Measurements from ENCODE around the gene TOMT. TPM values are rescaled to one million over a fixed set of nuclear protein-coding genes. Genes with fewer than 3 reads are reported as not detected.

The TOMT gene
- total RNA-seq, 1 donor from 2014 or later = not detected

- TF ChIP-seq CTCF (IDR thresholded peaks at IDR 0.05; ENCODE audit: unreplicated experiment) = no peak
- Mint-ChIP-seq H3K4me3 (ENCODE audit: low read depth) (peak overlapping the region; percentile 99), H3K36me3 (ENCODE audit: insufficient read depth) (peaks cover 5% of the 10 kb centered on the region), H3K9me3 (ENCODE audit: low read depth) (no peaks in the 10 kb centered on the region), H3K4me1 (ENCODE audit: low read depth) (peaks cover 19% of the 10 kb centered on the region), H3K27me3 (no peaks in the 10 kb centered on the region), H3K27ac (peak overlapping the region; percentile 100)
- DNase-seq (ENCODE audit: low spot score, unreplicated experiment) = no peak
Measured at GRCh38 chr11:72111300-72112142, 5.8 kb downstream of the TOMT start.

- H3K9me3 Mint-ChIP-seq (ENCODE audit: low read depth) = no peaks in the 10 kb centered on the region
- DNase-seq (ENCODE audit: low spot score, unreplicated experiment) = peak; percentile 84
- TF ChIP-seq CTCF (IDR thresholded peaks at IDR 0.05; ENCODE audit: unreplicated experiment) = no peak
- no peaks in the 10 kb centered on the region for H3K27me3 Mint-ChIP-seq
- peaks cover 5% of the 10 kb centered on the region for H3K36me3 Mint-ChIP-seq (ENCODE audit: insufficient read depth)
- peaks cover 25% of the 10 kb centered on the region for H3K4me1 Mint-ChIP-seq (ENCODE audit: low read depth)
- H3K4me3 Mint-ChIP-seq (ENCODE audit: low read depth) = peak within 1 kb of the TSS; percentile 99
- peak within 1 kb of the TSS; percentile 100 for H3K27ac Mint-ChIP-seq
Measured at GRCh38 chr11:72112143-72112977, 6.6 kb downstream of the TOMT start, which contains the start of gene ANAPC15. Gene ANAPC15, minus strand, starts transcription at chr11:72112695. Its CDS starts 1,419 bp downstream, at chr11:72111276.

- Mint-ChIP-seq H3K27me3 (no peaks in the 10 kb centered on the region), H3K4me1 (ENCODE audit: low read depth) (peaks cover 31% of the 10 kb centered on the region), H3K4me3 (ENCODE audit: low read depth) (peak overlapping the region; percentile 99), H3K36me3 (ENCODE audit: insufficient read depth) (peaks cover 5% of the 10 kb centered on the region), H3K27ac (peak overlapping the region; percentile 100), H3K9me3 (ENCODE audit: low read depth) (no peaks in the 10 kb centered on the region)
- no peak for TF ChIP-seq CTCF (IDR thresholded peaks at IDR 0.05; ENCODE audit: unreplicated experiment)
- no peak for DNase-seq (ENCODE audit: low spot score, unreplicated experiment)
Measured at GRCh38 chr11:72112978-72113808, 7.5 kb downstream of the TOMT start.

- Mint-ChIP-seq H3K4me1 (ENCODE audit: low read depth) (peaks cover 45% of the 10 kb centered on the region), H3K9me3 (ENCODE audit: low read depth) (no peaks in the 10 kb centered on the region), H3K36me3 (ENCODE audit: insufficient read depth) (peaks cover 5% of the 10 kb centered on the region), H3K4me3 (ENCODE audit: low read depth) (no peak overlapping the region), H3K27ac (no peak overlapping the region), H3K27me3 (no peaks in the 10 kb centered on the region)
- TF ChIP-seq CTCF (IDR thresholded peaks at IDR 0.05; ENCODE audit: unreplicated experiment) = no peak
- DNase-seq (ENCODE audit: low spot score, unreplicated experiment) = no peak
Measured at GRCh38 chr11:72114570-72114969, 8.8 kb downstream of the TOMT start.
